Left renal cortex interstitium (tissue), 4 donors: ENCODE results near the gene CEP104. TPM values are rescaled to one million over a fixed set of nuclear protein-coding genes. Genes with fewer than 3 reads are reported as not detected.

Source experiments
- DNase-seq, 4 donors: peaks; one replicate each; pipeline ENCODE4 v3.0.0-alpha.2; 2013; ENCODE audit warnings: low read depth in 4 of 4, low spot score in 2 of 4, missing footprints in 1 of 4
- polyA plus RNA-seq, 4 donors: library from polyadenylated mRNA; unstranded; fragments of 120-200 nt; gene quantifications; one replicate each; pipeline ENCODE4 v1.2.1, GENCODE V29; 2013; ENCODE audit not compliant: insufficient read length in 4 of 4

The CEP104 gene
- polyA plus RNA-seq, 4 donors, result 30.5 to 41.6 (median 37.1) TPM

GRCh38 chr1:3869751-3870301 is 12.8 kb upstream of the CEP104 start:
- no peak for DNase-seq

- no peak for DNase-seq
These were observed 11.5 kb upstream of the CEP104 start for GRCh38 chr1:3868464-3869006.

GRCh38 chr1:3865606-3866160 is 8.7 kb upstream of the CEP104 start:
- no peak for DNase-seq

- DNase-seq, result no peak
These were observed 7.9 kb upstream of the CEP104 start for GRCh38 chr1:3864884-3865283.

GRCh38 chr1:3863231-3863935 is 6.4 kb upstream of the CEP104 start:
- DNase-seq, result no peak

GRCh38 chr1:3858231-3858981 is 1.4 kb upstream of the CEP104 start:
- DNase-seq, result no peak

- DNase-seq, result no peak
These were observed 749 bp upstream of the CEP104 start for GRCh38 chr1:3857791-3858129.

GRCh38 chr1:3852711-3853485 is 4.1 kb downstream of the CEP104 start:
- DNase-seq, result no peak

- no peak for DNase-seq
These were observed 4.9 kb downstream of the CEP104 start for GRCh38 chr1:3852091-3852490.

GRCh38 chr1:3851292-3851691 is 5.7 kb downstream of the CEP104 start:
- DNase-seq, result no peak

GRCh38 chr1:3850857-3851256 is 6.2 kb downstream of the CEP104 start:
- DNase-seq, result no peak

GRCh38 chr1:3847081-3847480 is 9.9 kb downstream of the CEP104 start:
- no peak for DNase-seq

- DNase-seq, result no peak
These were observed 10.5 kb downstream of the CEP104 start for GRCh38 chr1:3846541-3846940.

- no peak for DNase-seq
These were observed 14.1 kb downstream of the CEP104 start for GRCh38 chr1:3842912-3843311.

- DNase-seq, result no peak
These were observed 15.5 kb downstream of the CEP104 start for GRCh38 chr1:3841491-3841890.

- no peak for DNase-seq
These were observed 18.2 kb downstream of the CEP104 start for GRCh38 chr1:3838788-3839187.

GRCh38 chr1:3837685-3838084 is 19.3 kb downstream of the CEP104 start:
- no peak for DNase-seq

GRCh38 chr1:3837200-3837599 is 19.8 kb downstream of the CEP104 start:
- no peak for DNase-seq

GRCh38 chr1:3836421-3836820 is 20.6 kb downstream of the CEP104 start:
- no peak for DNase-seq

- no peak for DNase-seq
These were observed 22.3 kb downstream of the CEP104 start for GRCh38 chr1:3834701-3835100.

GRCh38 chr1:3831689-3832088 is 25.3 kb downstream of the CEP104 start:
- DNase-seq, result no peak
